ENCODE data around the gene SMAD7. TPM values are rescaled to one million over a fixed set of nuclear protein-coding genes. Genes with fewer than 3 reads are reported as not detected.
A peak's percentile ranks its signal among the peaks of the same experiment; 100 is the strongest.

The SMAD7 gene
- total RNA-seq, 2 donors from 2014 or later = 13.4 to 14.6 TPM

- H3K27ac Mint-ChIP-seq = peak overlapping the region; percentile 80 to 82
- H3K36me3 Mint-ChIP-seq = peaks cover 8 to 15% of the 10 kb centered on the region in 2 donors
- no peaks in the 10 kb centered on the region for H3K9me3 Mint-ChIP-seq
- ATAC-seq (no peak), DNase-seq (ENCODE audit: low spot score in 2 of 2) (no peak)
These were observed 19.8 kb downstream of the SMAD7 start for GRCh38 chr18:48930926-48931325.

- peak overlapping the region; percentile 80 to 82 for H3K27ac Mint-ChIP-seq
- no peak for ATAC-seq
- H3K9me3 Mint-ChIP-seq = no peaks in the 10 kb centered on the region
- peaks cover 3 to 8% of the 10 kb centered on the region in 2 donors for H3K36me3 Mint-ChIP-seq
- DNase-seq (ENCODE audit: low spot score in 2 of 2) = no peak
These were observed 20.6 kb downstream of the SMAD7 start for GRCh38 chr18:48929941-48930713.

GRCh38 chr18:48929212-48929612 is 21.6 kb downstream of the SMAD7 start:
- DNase-seq (ENCODE audit: low spot score in 2 of 2) (no peak), ATAC-seq (no peak)
- peaks cover 0 to 11% of the 10 kb centered on the region in 2 donors for H3K36me3 Mint-ChIP-seq

GRCh38 chr18:48928787-48929186 is 22.0 kb downstream of the SMAD7 start:
- DNase-seq (ENCODE audit: low spot score in 2 of 2) (peak; percentile 58 to 70), ATAC-seq (peak; percentile 63 to 80)
- Mint-ChIP-seq H3K9me3 (no peaks in the 10 kb centered on the region), H3K36me3 (peaks cover 0 to 13% of the 10 kb centered on the region in 2 donors), H3K27ac (peak overlapping the region; percentile 80 to 95)

More at GRCh38 chr18:48929212-48929612, 21.6 kb downstream of the SMAD7 start:
- H3K9me3 Mint-ChIP-seq = no peaks in the 10 kb centered on the region
- H3K27ac Mint-ChIP-seq = peak overlapping the region; percentile 80 to 95

GRCh38 chr18:48927286-48928080 is 23.3 kb downstream of the SMAD7 start:
- no peaks in the 10 kb centered on the region for H3K9me3 Mint-ChIP-seq
- H3K27ac Mint-ChIP-seq = peak overlapping the region; percentile 80 to 95
- H3K36me3 Mint-ChIP-seq = peaks cover 0 to 16% of the 10 kb centered on the region in 2 donors
- no peak for ATAC-seq
- DNase-seq (ENCODE audit: low spot score in 2 of 2) = no peak

GRCh38 chr18:48926420-48926857 is 24.3 kb downstream of the SMAD7 start:
- H3K36me3 Mint-ChIP-seq = peaks cover 0 to 16% of the 10 kb centered on the region in 2 donors
- H3K27ac Mint-ChIP-seq = no peak overlapping the region
- no peak for ATAC-seq
- no peaks in the 10 kb centered on the region for H3K9me3 Mint-ChIP-seq
- no peak for DNase-seq (ENCODE audit: low spot score in 2 of 2)

- H3K9me3 Mint-ChIP-seq = no peaks in the 10 kb centered on the region
- H3K36me3 Mint-ChIP-seq = peaks cover 0 to 24% of the 10 kb centered on the region in 2 donors
- no peak for DNase-seq (ENCODE audit: low spot score in 2 of 2)
- ATAC-seq = no peak
- peak overlapping the region; percentile 60 to 81 for H3K27ac Mint-ChIP-seq
These were observed 25.3 kb downstream of the SMAD7 start for GRCh38 chr18:48925491-48925780.

- Mint-ChIP-seq H3K9me3 (no peaks in the 10 kb centered on the region), H3K27ac (peak overlapping the region; percentile 81 to 96), H3K36me3 (peaks cover 0 to 27% of the 10 kb centered on the region in 2 donors)
- ATAC-seq (no peak), DNase-seq (ENCODE audit: low spot score in 2 of 2) (no peak)
These were observed 25.9 kb downstream of the SMAD7 start for GRCh38 chr18:48924630-48925490.

GRCh38 chr18:48923746-48924629 is 26.8 kb downstream of the SMAD7 start:
- DNase-seq (ENCODE audit: low spot score in 2 of 2) (no peak), ATAC-seq (no peak)
- Mint-ChIP-seq H3K27ac (peak overlapping the region; percentile 81 to 96), H3K9me3 (no peaks in the 10 kb centered on the region), H3K36me3 (peaks cover 0 to 27% of the 10 kb centered on the region in 2 donors)

GRCh38 chr18:48922801-48923730 is 27.7 kb downstream of the SMAD7 start:
- DNase-seq (ENCODE audit: low spot score in 2 of 2) = no peak
- peak overlapping the region; percentile 81 to 96 for H3K27ac Mint-ChIP-seq

GRCh38 chr18:48922226-48922800 is 28.5 kb downstream of the SMAD7 start:
- ATAC-seq = no peak
- H3K36me3 Mint-ChIP-seq = peaks cover 0 to 27% of the 10 kb centered on the region in 2 donors
- no peak for DNase-seq (ENCODE audit: low spot score in 2 of 2)
- H3K27ac Mint-ChIP-seq = peak overlapping the region; percentile 75 to 81
- no peaks in the 10 kb centered on the region for H3K9me3 Mint-ChIP-seq

More at GRCh38 chr18:48922801-48923730, 27.7 kb downstream of the SMAD7 start:
- Mint-ChIP-seq H3K36me3 (peaks cover 0 to 27% of the 10 kb centered on the region in 2 donors), H3K9me3 (no peaks in the 10 kb centered on the region)
- ATAC-seq = peak in 1 of 2 donors; percentile 46

- H3K36me3 Mint-ChIP-seq = peaks cover 0 to 22% of the 10 kb centered on the region in 2 donors
- DNase-seq (ENCODE audit: low spot score in 2 of 2) = no peak
- peak overlapping the region in 1 of 2 donors; percentile 33 for H3K27ac Mint-ChIP-seq
- H3K9me3 Mint-ChIP-seq = no peaks in the 10 kb centered on the region
- no peak for ATAC-seq
These were observed 29.2 kb downstream of the SMAD7 start for GRCh38 chr18:48921305-48922225.

GRCh38 chr18:48920408-48921038 is 30.2 kb downstream of the SMAD7 start:
- Mint-ChIP-seq H3K36me3 (peaks cover 0 to 22% of the 10 kb centered on the region in 2 donors), H3K27ac (peak overlapping the region in 1 of 2 donors; percentile 65), H3K9me3 (no peaks in the 10 kb centered on the region)

More at GRCh38 chr18:48920408-48921038, 30.2 kb downstream of the SMAD7 start:
- ATAC-seq (no peak), DNase-seq (ENCODE audit: low spot score in 2 of 2) (no peak)

Data from activated naive CD4-positive, alpha-beta T cell treated with anti-CD3 and anti-CD28 coated beads, Interleukin-2, amount 50 U/mL, for 72 hours (primary cell).